CD14-positive monocyte (primary cell): ENCODE data around the gene SHC2. TPM values are rescaled to one million over a fixed set of nuclear protein-coding genes. Genes with fewer than 3 reads are reported as not detected.

Experiments used
- DNase-seq, 3 donors: peaks; one replicate each; pipeline ENCODE4 v3.0.0-alpha.2; 2011 to 2022
- H2AFZ ChIP-seq: 2 replicates; pipeline ENCODE4 v1.6.0; 2012; ENCODE audit warnings: mild to moderate bottlenecking, low read depth, low read length, inconsistent platforms; ENCODE audit not compliant: insufficient read depth, poor library complexity, severe bottlenecking
- H3K27ac ChIP-seq, 2 donors: 1 replicate in 1 of 2; 2 replicates in 1 of 2; pipeline ENCODE4 v1.5.1; 2012 to 2013; ENCODE audit warnings: low read length in 2 of 2, control low read depth in 1 of 2, inconsistent platforms in 1 of 2, low read depth in 1 of 2, mild to moderate bottlenecking in 1 of 2
- H3K27me3 ChIP-seq, 2 donors: one replicate each; pipeline versions ENCODE4 v1.6.0 to v1.6.1; 2011 to 2013; ENCODE audit warnings: low read length in 2 of 2; ENCODE audit not compliant: control insufficient read depth in 2 of 2, insufficient read depth in 2 of 2
- H3K36me3 ChIP-seq, 2 donors: replicated peaks in 1 of 2; 1 replicate in 1 of 2; 2 replicates in 1 of 2; pipeline versions ENCODE4 v1.5.1 to v1.6.1; 2012 to 2013; ENCODE audit warnings: low read length in 2 of 2, control low read depth in 1 of 2, inconsistent platforms in 1 of 2, mild to moderate bottlenecking in 1 of 2; ENCODE audit not compliant: insufficient read depth in 2 of 2, control insufficient read depth in 1 of 2
- H3K4me1 ChIP-seq, 2 donors: 1 replicate in 1 of 2; 2 replicates in 1 of 2; pipeline versions ENCODE4 v1.5.1 to v1.6.1; 2012 to 2013; ENCODE audit warnings: low read length in 2 of 2, control low read depth in 1 of 2, inconsistent platforms in 1 of 2, mild to moderate bottlenecking in 1 of 2, moderate library complexity in 1 of 2; ENCODE audit not compliant: insufficient read depth in 2 of 2, control insufficient read depth in 1 of 2
- H3K4me2 ChIP-seq: replicated peaks from 2 replicates; pipeline ENCODE3; 2012; ENCODE audit warnings: low read length, moderate library complexity, mild to moderate bottlenecking; ENCODE audit not compliant: poor library complexity, severe bottlenecking; ENCODE audit errors: extremely low read depth
- H3K4me3 ChIP-seq, 3 experiments: fragments of 200-600 bp in 1 of 3; sonication (generic) in 1 of 3; replicated peaks in 1 of 3; 1 replicate in 2 of 3; 2 replicates in 1 of 3; pipeline ENCODE4 v1.5.1; 2011 to 2013; ENCODE audit warnings: low read length in 3 of 3, mild to moderate bottlenecking in 3 of 3, control low read depth in 2 of 3, low read depth in 2 of 3, inconsistent platforms in 1 of 3, moderate library complexity in 1 of 3
- H3K79me2 ChIP-seq: 2 replicates; pipeline ENCODE4 v1.6.0; 2012; ENCODE audit warnings: mild to moderate bottlenecking, control low read depth, inconsistent platforms, low read length, moderate library complexity; ENCODE audit not compliant: insufficient read depth
- H3K9ac ChIP-seq: 2 replicates; pipeline ENCODE4 v1.6.0; 2017; ENCODE audit warnings: low read length, mild to moderate bottlenecking; ENCODE audit not compliant: insufficient read depth, poor library complexity, severe bottlenecking
- H3K9me3 ChIP-seq, 2 donors: replicated peaks in 1 of 2; 1 replicate in 1 of 2; 2 replicates in 1 of 2; pipeline versions ENCODE4 v1.5.1 to v1.6.1; 2012 to 2013; ENCODE audit warnings: low read length in 2 of 2, control low read depth in 1 of 2; ENCODE audit not compliant: control insufficient read depth in 1 of 2, insufficient read depth in 1 of 2
- H4K20me1 ChIP-seq: 2 replicates; pipeline ENCODE4 v1.6.0; 2012; ENCODE audit warnings: mild to moderate bottlenecking, low read length, control low read depth, moderate library complexity; ENCODE audit not compliant: insufficient read depth
- H3K27ac Mint-ChIP-seq, 7 donors: one replicate each; pipeline ENCODE4 v1.8.0; 2020; ENCODE audit warnings: mild to moderate bottlenecking in 7 of 7, mixed read lengths in 7 of 7, moderate library complexity in 6 of 7, inconsistent platforms in 2 of 7
- H3K27me3 Mint-ChIP-seq, 3 donors: one replicate each; pipeline ENCODE4 v1.8.0; 2021 to 2022; ENCODE audit warnings: low read depth in 3 of 3, mild to moderate bottlenecking in 3 of 3, mixed read lengths in 3 of 3, moderate library complexity in 3 of 3, inconsistent platforms in 1 of 3
- H3K36me3 Mint-ChIP-seq, 2 donors: one replicate each; pipeline ENCODE4 v1.8.0; 2020; ENCODE audit warnings: mixed read lengths in 2 of 2, inconsistent platforms in 1 of 2, mild to moderate bottlenecking in 1 of 2
- H3K4me1 Mint-ChIP-seq: one replicate; pipeline ENCODE4 v1.8.0; 2020; ENCODE audit warnings: mild to moderate bottlenecking, mixed read lengths
- H3K4me3 Mint-ChIP-seq, 2 donors: one replicate each; pipeline ENCODE4 v1.8.0; 2020; ENCODE audit warnings: mild to moderate bottlenecking in 2 of 2, mixed read lengths in 2 of 2, moderate library complexity in 1 of 2
- H3K9me3 Mint-ChIP-seq, 7 donors: one replicate each; pipeline ENCODE4 v1.8.0; 2020 to 2022; ENCODE audit warnings: mixed read lengths in 7 of 7, mild to moderate bottlenecking in 6 of 7, moderate library complexity in 6 of 7, inconsistent platforms in 2 of 7
- CTCF ChIP-seq: fragments of 200-600 bp; IDR thresholded peaks from one replicate; pipeline ENCODE4 v1.8.0; 2022; ENCODE audit warnings: antibody characterized with exemption, mild to moderate bottlenecking
- WGBS: methylation state at CpG from one replicate; pipeline ENCODE4 v1.1.5; 2013; ENCODE audit warnings: missing lambda C conversion rate; ENCODE audit not compliant: insufficient coverage; 5-methylcytosine and 5-hydroxymethylcytosine counted together
- intact Hi-C, 2 donors: fragments of 100-400 bp; cut with micrococcal nuclease; formaldehyde crosslinking; loops; one replicate each; pipeline versions ENCODE4 v1.15.0 to v1.15.1; 2023
- polyA plus RNA-seq, 3 donors: library from polyadenylated mRNA; depleted of rRNA in 1 of 3; unstranded in 2 of 3; stranded (reverse) in 1 of 3; fragments of 300-500 nt in 2 of 3; fragments of >200 nt in 1 of 3; fragmentation: Illumina TruSeq in 2 of 3; gene quantifications; 1 replicate in 2 of 3; 2 replicates in 1 of 3; pipeline ENCODE4 v1.2.3, GENCODE V29; 2012 to 2021

The SHC2 gene
- polyA plus RNA-seq, 3 donors: not detected

- Histone ChIP-seq H3K79me2 (no peaks in the 10 kb centered on the region), H3K36me3 (no peaks in the 10 kb centered on the region), H3K9me3 (peaks cover 0 to 4% of the 10 kb centered on the region in 2 donors), H3K4me1 (no peaks in the 10 kb centered on the region), H3K27ac (no peak overlapping the region), H3K27me3 (no peaks in the 10 kb centered on the region), H4K20me1 (no peaks in the 10 kb centered on the region), H3K4me3 (no peak overlapping the region), H2AFZ (no peak overlapping the region), H3K9ac (no peak overlapping the region), H3K4me2 (no peak overlapping the region)
- no peak overlapping the region for H3K4me3 Mint-ChIP-seq
- DNase-seq: no peak
- no peaks in the 10 kb centered on the region for H3K36me3 Mint-ChIP-seq
- no peak overlapping the region for H3K27ac Mint-ChIP-seq
- intact Hi-C loops: no loop called here
- H3K9me3 Mint-ChIP-seq: peaks cover 0 to 3% (median 2%) of the 10 kb centered on the region in 7 donors
- no peak for TF ChIP-seq CTCF
- peaks cover 2% of the 10 kb centered on the region for H3K4me1 Mint-ChIP-seq
- 92% methylated on average over 22 of the region's 22 CpGs for WGBS
- peaks cover 4 to 11% (median 7%) of the 10 kb centered on the region in 3 donors for H3K27me3 Mint-ChIP-seq
Observed at GRCh38 chr19:437041-437440, 23.8 kb downstream of the SHC2 start.

GRCh38 chr19:436413-436950 lies 24.4 kb downstream of the SHC2 start:
- Histone ChIP-seq H3K79me2 (no peaks in the 10 kb centered on the region), H3K4me2 (no peak overlapping the region), H3K36me3 (no peaks in the 10 kb centered on the region), H3K27me3 (no peaks in the 10 kb centered on the region), H3K9me3 (peaks cover 0 to 4% of the 10 kb centered on the region in 2 donors), H3K4me1 (no peaks in the 10 kb centered on the region), H3K27ac (no peak overlapping the region), H3K4me3 (no peak overlapping the region), H2AFZ (no peak overlapping the region), H4K20me1 (no peaks in the 10 kb centered on the region), H3K9ac (no peak overlapping the region)
- Mint-ChIP-seq H3K27ac (no peak overlapping the region), H3K9me3 (peaks cover 0 to 1% (median 0%) of the 10 kb centered on the region in 7 donors), H3K4me3 (no peak overlapping the region), H3K36me3 (no peaks in the 10 kb centered on the region), H3K27me3 (peaks cover 4 to 7% (median 7%) of the 10 kb centered on the region in 3 donors), H3K4me1 (peaks cover 2% of the 10 kb centered on the region)
- no peak for TF ChIP-seq CTCF
- DNase-seq: no peak
- WGBS: 87% methylated on average over 22 of the region's 29 CpGs
- intact Hi-C loops: no loop called here
